GM10248 (cell line): Measurements from ENCODE around the gene DCHS2.

Experiments used
- CTCF ChIA-PET: fragments of 300-600 bp; sonication (Branson Sonifier 250); formaldehyde crosslinking; extraction: SDS; loops from one replicate; lab custom pipeline; 2021; ENCODE audit warnings: antibody characterized with exemption; lab: Yijun Ruan, JAX
- POLR2A ChIA-PET: fragments of 350-650 bp; sonication (Branson Sonifier 250); formaldehyde crosslinking; extraction: SDS; loops from one replicate; lab custom pipeline; 2020; ENCODE audit warnings: antibody characterized with exemption; lab: Yijun Ruan, JAX
- DNase-seq: peaks from one replicate; pipeline ENCODE4 v3.0.0; 2012; ENCODE audit errors: extremely low spot score
- TF ChIP-seq, protein P1 (sequence below): IDR thresholded peaks from 2 replicates; pipeline ENCODE4 v1.5.1; 2012; ENCODE audit warnings: mild to moderate bottlenecking, low read depth; ENCODE audit errors: extremely low read depth, missing control alignments, control extremely low read depth

Gene DCHS2

DNA sequence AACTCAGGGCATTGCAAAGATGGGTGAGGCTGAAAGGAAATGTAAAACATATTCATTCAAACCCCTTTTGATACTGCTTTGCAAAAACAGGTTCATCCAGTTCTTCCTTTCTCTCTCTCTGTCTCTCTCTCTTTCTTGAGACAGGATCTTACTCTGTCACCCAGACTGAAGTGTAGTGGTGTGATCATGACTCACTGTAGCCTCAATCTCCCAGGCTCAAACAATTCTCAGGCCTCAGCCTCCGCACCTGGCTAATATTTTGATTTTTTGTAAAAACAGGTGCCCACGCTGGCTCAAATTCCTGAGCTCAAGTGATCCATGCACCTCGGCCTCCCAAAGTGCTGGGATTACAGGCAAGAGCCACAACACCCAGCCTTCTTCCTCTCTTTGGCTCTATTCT is 15.6 kb upstream of the DCHS2 start:
- CTCF ChIA-PET = interaction anchor here (1.1 to 4.1 kb wide), 9 partner anchors 10 to 722 kb away, joined by 3 to 30 read pairs (median 4); no protein-coding TSS in a partner anchor
- no peak for DNase-seq
- TF ChIP-seq, protein P1, sequence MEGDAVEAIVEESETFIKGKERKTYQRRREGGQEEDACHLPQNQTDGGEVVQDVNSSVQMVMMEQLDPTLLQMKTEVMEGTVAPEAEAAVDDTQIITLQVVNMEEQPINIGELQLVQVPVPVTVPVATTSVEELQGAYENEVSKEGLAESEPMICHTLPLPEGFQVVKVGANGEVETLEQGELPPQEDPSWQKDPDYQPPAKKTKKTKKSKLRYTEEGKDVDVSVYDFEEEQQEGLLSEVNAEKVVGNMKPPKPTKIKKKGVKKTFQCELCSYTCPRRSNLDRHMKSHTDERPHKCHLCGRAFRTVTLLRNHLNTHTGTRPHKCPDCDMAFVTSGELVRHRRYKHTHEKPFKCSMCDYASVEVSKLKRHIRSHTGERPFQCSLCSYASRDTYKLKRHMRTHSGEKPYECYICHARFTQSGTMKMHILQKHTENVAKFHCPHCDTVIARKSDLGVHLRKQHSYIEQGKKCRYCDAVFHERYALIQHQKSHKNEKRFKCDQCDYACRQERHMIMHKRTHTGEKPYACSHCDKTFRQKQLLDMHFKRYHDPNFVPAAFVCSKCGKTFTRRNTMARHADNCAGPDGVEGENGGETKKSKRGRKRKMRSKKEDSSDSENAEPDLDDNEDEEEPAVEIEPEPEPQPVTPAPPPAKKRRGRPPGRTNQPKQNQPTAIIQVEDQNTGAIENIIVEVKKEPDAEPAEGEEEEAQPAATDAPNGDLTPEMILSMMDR = no peak
- POLR2A ChIA-PET = no interaction called here

- TF ChIP-seq, protein P1 = peak; percentile 54
- ChIA-PET CTCF (interaction anchor here (1.2 to 4.1 kb wide), 8 partner anchors 11 to 720 kb away, joined by 3 to 30 read pairs (median 4); no protein-coding TSS in a partner anchor), POLR2A (no interaction called here)
- peak; percentile 18 for DNase-seq
Measured at GRCh38 chr4:154506253-154506652, 14.7 kb upstream of the DCHS2 start.

GRCh38 chr4:154503598-154503997 is 12.0 kb upstream of the DCHS2 start:
- CTCF ChIA-PET = interaction anchor here (0.7 to 1.7 kb wide), 5 partner anchors 10 to 121 kb away, joined by 3 to 4 read pairs (median 3); no protein-coding TSS in a partner anchor
- DNase-seq = no peak
- POLR2A ChIA-PET = no interaction called here
- TF ChIP-seq, protein P1 = peak; percentile 45

DNA sequence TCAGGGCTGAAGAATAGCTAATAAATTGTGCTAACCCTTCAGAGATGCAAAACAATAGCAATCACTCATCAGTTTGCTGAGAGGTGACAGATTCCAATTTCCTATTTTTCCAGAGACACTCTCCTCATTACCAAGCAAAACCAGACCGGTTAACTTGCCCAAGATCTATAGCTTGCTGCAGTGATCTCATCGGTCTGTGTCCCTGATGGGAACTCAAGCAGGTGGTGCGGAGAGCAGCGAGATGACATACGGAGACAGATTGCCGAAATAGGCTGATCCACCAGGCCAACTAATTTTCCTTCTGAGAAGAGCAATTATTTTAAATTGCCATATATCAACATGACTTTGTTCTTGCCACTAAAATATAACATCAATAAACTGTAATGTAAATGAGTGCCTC is 10.5 kb upstream of the DCHS2 start:
- no peak for DNase-seq
- ChIA-PET CTCF (interaction anchor here (1.0 to 1.7 kb wide), 4 partner anchors 86 to 123 kb away, joined by 3 to 4 read pairs (median 4); no protein-coding TSS in a partner anchor), POLR2A (no interaction called here)
- TF ChIP-seq, protein P1 = no peak

DNA sequence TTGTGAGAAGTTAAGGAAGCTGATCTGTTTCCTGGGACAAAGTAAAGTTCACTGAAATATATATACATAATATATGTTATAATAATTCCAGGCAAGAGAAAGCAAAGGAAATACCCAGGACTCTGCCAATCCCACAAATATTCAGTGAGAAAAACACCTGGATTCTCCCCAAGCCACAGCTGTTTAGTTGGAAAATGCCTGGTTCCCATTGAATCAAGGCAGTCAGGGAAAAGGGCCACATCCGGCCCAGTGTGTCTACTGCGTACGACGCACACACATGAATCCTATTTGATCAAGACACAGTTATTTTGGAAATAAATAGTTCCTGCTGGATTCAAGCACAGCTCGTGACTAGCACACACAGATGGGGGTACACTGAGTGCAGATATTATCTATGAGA is 6.3 kb upstream of the DCHS2 start:
- TF ChIP-seq, protein P1 = no peak
- ChIA-PET POLR2A (no interaction called here), CTCF (no interaction called here)
- no peak for DNase-seq

DNA sequence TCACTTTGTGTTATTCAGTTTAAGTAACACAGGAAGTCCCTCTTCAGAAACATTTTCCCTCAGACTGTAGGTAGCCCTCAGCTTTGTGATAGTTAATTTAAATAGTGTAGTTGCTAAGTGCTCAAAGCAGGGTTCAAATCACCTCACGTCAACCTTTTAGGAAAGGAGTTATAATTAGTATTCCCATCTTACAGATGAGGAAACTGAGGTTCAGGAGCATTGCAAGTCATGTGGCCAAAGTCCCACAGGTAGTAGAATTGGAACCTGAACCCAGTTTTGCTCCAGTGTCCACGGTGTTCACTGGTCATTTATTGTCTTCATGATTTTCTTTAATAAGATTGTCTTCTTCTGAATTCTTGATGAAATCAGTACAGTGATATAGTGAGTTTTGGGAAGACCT is 4.3 kb upstream of the DCHS2 start:
- DNase-seq = no peak
- CTCF ChIA-PET = no interaction called here
- TF ChIP-seq, protein P1 = no peak
- POLR2A ChIA-PET = no interaction called here
